Measurements from ENCODE around the gene INAFM1. TPM values are rescaled to one million over a fixed set of nuclear protein-coding genes. Genes with fewer than 3 reads are reported as not detected.
A peak's percentile ranks its signal among the peaks of the same experiment; 100 is the strongest.
"Not testable (repeated sequence)": the region's sequence is repeated elsewhere in the genome, so short reads cannot be mapped to it uniquely, and the experiment has no call there.

INAFM1 gene
- total and polyA plus RNA-seq, 2 donors (not counting 1 experiment from before 2014, with no cell fraction given), result 6.6 to 13.6 TPM

- POLR2A ChIA-PET, result interaction anchor here (0.6 to 0.9 kb wide), 3 partner anchors 37 to 145 kb away, joined by 3 to 4 read pairs (median 3); no protein-coding TSS in a partner anchor
- Histone ChIP-seq H3K4me2 (replicated peaks; ENCODE audit: low read depth, low read length, poor library complexity, severe bottlenecking) (no peak overlapping the region), H3K4me3 (ENCODE audit: control extremely low read depth in 1 of 5, extremely low read depth in 1 of 5, insufficient read depth in 1 of 5, low read depth in 2 of 5, low read length in 4 of 5) (no peak overlapping the region), H3K4me1 (ENCODE audit: control insufficient read depth in 2 of 2, insufficient read depth in 2 of 2, low read length in 2 of 2) (peaks cover 18 to 23% of the 10 kb centered on the region in 2 donors), H3K36me3 (replicated peaks in 1 of 2; ENCODE audit: control extremely low read depth in 1 of 2, control insufficient read depth in 1 of 2, extremely low read depth in 1 of 2, insufficient read depth in 2 of 2, low read length in 1 of 2) (no peaks in the 10 kb centered on the region), H3K9ac (ENCODE audit: low read length) (no peak overlapping the region), H2AFZ (ENCODE audit: insufficient read depth, low read depth, low read length, poor library complexity, severe bottlenecking) (no peak overlapping the region), H4K20me1 (ENCODE audit: control insufficient read depth, insufficient read depth, low read length, poor library complexity, severe bottlenecking) (no peaks in the 10 kb centered on the region), H3K27me3 (replicated peaks in 1 of 4; ENCODE audit: control extremely low read depth in 1 of 4, control insufficient read depth in 3 of 4, insufficient read depth in 4 of 4, low read length in 3 of 4) (peaks cover 0 to 25% (median 5%) of the 10 kb centered on the region in 4 experiments), H3K79me2 (ENCODE audit: control insufficient read depth, insufficient read depth, low read length) (no peaks in the 10 kb centered on the region), H3K9me3 (ENCODE audit: control extremely low read depth in 1 of 3, control insufficient read depth in 2 of 3, insufficient read depth in 1 of 3, low read length in 2 of 3) (peaks cover 0 to 12% (median 0%) of the 10 kb centered on the region in 3 donors), H3K27ac (ENCODE audit: low read length in 2 of 2) (no peak overlapping the region)
- H3K4me1 Mint-ChIP-seq, result peaks cover 20% of the 10 kb centered on the region
- WGBS (ENCODE audit: insufficient coverage), result 49% methylated on average over 14 of the region's 25 CpGs
- ATAC-seq (ENCODE audit: low read depth) (peak; percentile 18), DNase-seq (peak; percentile 81)
- TF ChIP-seq CTCF (IDR thresholded peaks at IDR 0.05), result peak; percentile 92
- TF ChIP-seq EZH2 (IDR thresholded peaks at IDR 0.05; ENCODE audit: borderline replicate concordance, insufficient read depth, low read depth, low read length, poor library complexity, severe bottlenecking), result no peak
- no peak overlapping the region for H3K27ac Mint-ChIP-seq
- peaks cover 17% of the 10 kb centered on the region for H3K27me3 Mint-ChIP-seq
- intact Hi-C loops (cut with micrococcal nuclease), result loop anchor here (1.0 kb wide), 1 partner anchor 98 kb away; no protein-coding TSS in a partner anchor
- no peaks in the 10 kb centered on the region for H3K9me3 Mint-ChIP-seq (ENCODE audit: insufficient read depth)
- CTCF ChIA-PET, result interaction anchor here (0.6 to 10.2 kb wide), 22 partner anchors 8 to 1611 kb away, joined by 3 to 557 read pairs (median 4); partner anchors contain the start of genes BBC3, CCDC9 and SAE1
- H3K4me3 Mint-ChIP-seq, result no peak overlapping the region
Measured at GRCh38 chr19:47247308-47247990, 27.2 kb upstream of the INAFM1 start.

DNA sequence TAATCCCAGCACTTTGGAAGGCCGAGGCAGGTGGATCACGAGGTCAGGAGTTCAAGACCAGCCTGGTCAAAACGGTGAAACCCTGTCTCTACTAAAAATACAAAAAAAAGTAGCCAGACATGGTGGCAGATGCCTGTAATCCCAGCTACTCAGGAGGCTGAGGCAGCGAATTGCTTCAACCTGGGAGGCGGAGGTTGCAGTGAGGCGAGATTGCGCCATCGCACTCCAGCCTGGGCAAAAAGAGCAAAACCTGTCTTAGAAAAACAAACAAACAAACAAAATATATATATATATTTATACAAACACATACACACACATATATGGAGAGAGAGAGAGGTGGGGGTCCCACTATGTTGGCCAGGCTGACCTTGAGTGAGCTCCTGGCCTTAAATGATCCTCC, 21.7 kb upstream of the INAFM1 start:
- H3K27ac ChIP-seq (ENCODE audit: low read length in 2 of 2); H3K4me3 Mint-ChIP-seq; ATAC-seq (ENCODE audit: low read depth); H3K4me2 ChIP-seq (replicated peaks; ENCODE audit: low read depth, low read length, poor library complexity, severe bottlenecking); H3K27ac Mint-ChIP-seq; H3K9me3 Mint-ChIP-seq (ENCODE audit: insufficient read depth); DNase-seq; H3K27me3 Mint-ChIP-seq; H3K27me3 ChIP-seq (replicated peaks in 1 of 4; ENCODE audit: control extremely low read depth in 1 of 4, control insufficient read depth in 3 of 4, insufficient read depth in 4 of 4, low read length in 3 of 4); H3K79me2 ChIP-seq (ENCODE audit: control insufficient read depth, insufficient read depth, low read length); H3K9ac ChIP-seq (ENCODE audit: low read length); H2AFZ ChIP-seq (ENCODE audit: insufficient read depth, low read depth, low read length, poor library complexity, severe bottlenecking); H3K4me3 ChIP-seq (ENCODE audit: control extremely low read depth in 1 of 5, extremely low read depth in 1 of 5, insufficient read depth in 1 of 5, low read depth in 2 of 5, low read length in 4 of 5); H3K9me3 ChIP-seq (ENCODE audit: control extremely low read depth in 1 of 3, control insufficient read depth in 2 of 3, insufficient read depth in 1 of 3, low read length in 2 of 3); H3K36me3 ChIP-seq (replicated peaks in 1 of 2; ENCODE audit: control extremely low read depth in 1 of 2, control insufficient read depth in 1 of 2, extremely low read depth in 1 of 2, insufficient read depth in 2 of 2, low read length in 1 of 2): not testable (repeated sequence)
- CTCF ChIA-PET, result interaction anchor here (1.0 to 5.5 kb wide), 2 partner anchors 7 to 174 kb away, joined by 3 to 66 read pairs; no protein-coding TSS in a partner anchor
- Histone ChIP-seq H4K20me1 (ENCODE audit: control insufficient read depth, insufficient read depth, low read length, poor library complexity, severe bottlenecking) (peaks cover 11% of the 10 kb centered on the region), H3K4me1 (ENCODE audit: control insufficient read depth in 2 of 2, insufficient read depth in 2 of 2, low read length in 2 of 2) (peaks cover 11 to 16% of the 10 kb centered on the region in 2 donors)
- 83% methylated on average over 3 of the region's 8 CpGs for WGBS (ENCODE audit: insufficient coverage)
- POLR2A ChIA-PET, result interaction anchor here (0.7 to 1.4 kb wide), 2 partner anchors 9 kb away, joined by 3 to 4 read pairs; no protein-coding TSS in a partner anchor
- intact Hi-C loops (cut with micrococcal nuclease), result loop anchor here (10.0 kb wide), 1 partner anchor 388 kb away; the partner anchor contains the start of gene ARHGAP35
- H3K4me1 Mint-ChIP-seq, result peaks cover 17% of the 10 kb centered on the region

All from B cell (primary cell).